Mammary microvascular endothelial cell (primary cell): Measurements from ENCODE around the gene SLC13A1. TPM values are rescaled to one million over a fixed set of nuclear protein-coding genes. Genes with fewer than 3 reads are reported as not detected.

Source experiments
- total RNA-seq: library from RNA; depleted of rRNA; stranded (reverse); fragments of >200 nt; gene quantifications from 2 replicates; pipeline ENCODE4 v1.2.3, GENCODE V29; 2015

The SLC13A1 gene
- total RNA-seq = not detected in 2 replicates

GRCh38 chr7:123199883-123200282 lies at the start of gene SLC13A1:
TSS of gene SLC13A1 (minus strand) at chr7:123199969. CDS start at chr7:123199946, 23 bp downstream.

Other genes with a start within 250 kb of the SLC13A1 start
- gene TAS2R16, start 204.3 kb downstream of the SLC13A1 start, total RNA-seq = not detected in 2 replicates